Measurements from ENCODE around the gene POLA2. TPM values are rescaled to one million over a fixed set of nuclear protein-coding genes. Genes with fewer than 3 reads are reported as not detected.

POLA2 gene
- total and polyA plus RNA-seq, 9 of the 15 experiments (the other 6 are each of a cell fraction or from before 2014, with no cell fraction given): 2.7 to 134 (median 44.4) TPM

GRCh38 chr11:65314501-65315203 lies 52.9 kb downstream of the POLA2 start, which contains the start of gene CDC42EP2 (continued):
- TF ChIP-seq MAX (CRISPR knock-in tag; IDR thresholded peaks at IDR 0.05) (peak; percentile 8; the same call in 1 of the 2 replicates), CREM (IDR thresholded peaks at IDR 0.05; ENCODE audit: low read depth) (peak; percentile 27; the same call in 1 of the 2 replicates), MAZ (CRISPR knock-in tag; conservative IDR thresholded peaks at IDR 0.05 in 1 of 2, IDR thresholded peaks at IDR 0.05 in 1 of 2) (peak; percentile 24 to 71; a peak in 2 of 4 replicates), WHSC1 (IDR thresholded peaks at IDR 0.05; ENCODE audit: low read length) (no peak), SIN3A (IDR thresholded peaks at IDR 0.05; ENCODE audit: borderline replicate concordance in 2 of 2, control insufficient read depth in 1 of 2, low read depth in 2 of 2, low read length in 2 of 2) (peak; percentile 24 to 88; a peak in 1 of 4 replicates), ZBTB7A (IDR thresholded peaks at IDR 0.05; ENCODE audit: borderline replicate concordance, control insufficient read depth, low read depth, low read length) (peak; percentile 87), KDM5B (IDR thresholded peaks at IDR 0.05; ENCODE audit: insufficient replicate concordance, low read depth, low read length) (peak; percentile 48), NCOA1 (IDR thresholded peaks at IDR 0.05; ENCODE audit: low read depth) (peak; percentile 19; the same call in 1 of the 2 replicates), YY1 (IDR thresholded peaks at IDR 0.05; ENCODE audit: borderline replicate concordance in 1 of 3, control insufficient read depth in 1 of 3, extremely low read depth in 1 of 3, insufficient read depth in 3 of 3, insufficient read length in 1 of 3, insufficient replicate concordance in 2 of 3, low read depth in 1 of 3, low read length in 2 of 3) (peak in 2 of 3 experiments; percentile 10 to 62), PHF8 (IDR thresholded peaks at IDR 0.05; ENCODE audit: borderline replicate concordance, low read length) (peak; percentile 56; the same call in 1 of the 2 replicates), CREB1 (IDR thresholded peaks at IDR 0.05) (peak; percentile 21; the same call in 1 of the 2 replicates), CREB1 (CRISPR knock-in tag; IDR thresholded peaks at IDR 0.05) (peak; percentile 5; the same call in 1 of the 2 replicates), CTBP1 (IDR thresholded peaks at IDR 0.05; ENCODE audit: borderline replicate concordance) (peak; percentile 60; the same call in 1 of the 2 replicates), GABPB1 (CRISPR knock-in tag; IDR thresholded peaks at IDR 0.05) (peak; percentile 51; the same call in 1 of the 2 replicates), TBP (optimal IDR thresholded peaks at IDR 0.05; ENCODE audit: low read depth, low read length) (peak; percentile 59), RBFOX2 (IDR thresholded peaks at IDR 0.05; ENCODE audit: low read depth, low read length) (peak; percentile 81), ZNF584 (CRISPR knock-in tag; IDR thresholded peaks at IDR 0.05; ENCODE audit: low read depth) (no peak), NRF1 (conservative IDR thresholded peaks at IDR 0.05 in 1 of 2, IDR thresholded peaks at IDR 0.05 in 1 of 2) (peak; percentile 35 to 53; a peak in 2 of 4 replicates), SP1 (CRISPR knock-in tag; IDR thresholded peaks at IDR 0.05) (peak; percentile 6; the same call in 1 of the 2 replicates), E2F1 (CRISPR knock-in tag; IDR thresholded peaks at IDR 0.05) (peak; percentile 71; the same call in 1 of the 2 replicates)
